Activated CD4-positive, alpha-beta memory T cell treated with anti-CD3 and anti-CD28 coated beads for 36 hours (primary cell): ENCODE measurements around the gene NFIX. TPM values are rescaled to one million over a fixed set of nuclear protein-coding genes. Genes with fewer than 3 reads are reported as not detected.

Source experiments
- CTCF ChIA-PET: fragments of 350-600 bp; sonication (Branson Sonifier 250); formaldehyde crosslinking; loops from one replicate; lab custom pipeline; 2021; ENCODE audit warnings: antibody characterized with exemption, inconsistent platforms; lab: Charles Lee
- POLR2A ChIA-PET: fragments of 350-600 bp; sonication (Branson Sonifier 250); formaldehyde crosslinking; loops from one replicate; lab custom pipeline; 2021; ENCODE audit warnings: antibody characterized with exemption; lab: Charles Lee
- DNase-seq: peaks from one replicate; pipeline ENCODE4 v3.0.0-alpha.2; 2020
- H3K27ac Mint-ChIP-seq: one replicate; pipeline ENCODE4 v1.8.0; 2021; ENCODE audit warnings: mixed read lengths
- H3K27me3 Mint-ChIP-seq: one replicate; pipeline ENCODE4 v1.8.0; 2021; ENCODE audit warnings: mixed read lengths
- H3K36me3 Mint-ChIP-seq: one replicate; pipeline ENCODE4 v1.8.0; 2021; ENCODE audit warnings: mixed read lengths
- H3K4me1 Mint-ChIP-seq: one replicate; pipeline ENCODE4 v1.8.0; 2021; ENCODE audit warnings: low read depth, mixed read lengths
- H3K4me3 Mint-ChIP-seq: one replicate; pipeline ENCODE4 v1.8.0; 2021; ENCODE audit warnings: mild to moderate bottlenecking, mixed read lengths
- H3K9me3 Mint-ChIP-seq: one replicate; pipeline ENCODE4 v1.8.0; 2021; ENCODE audit warnings: mixed read lengths
- intact Hi-C: fragments of 100-400 bp; cut with micrococcal nuclease; formaldehyde crosslinking; loops from one replicate; pipeline ENCODE4 v1.15.1; 2023
- total RNA-seq, 2 experiments: library from RNA; stranded (reverse); gene quantifications; one replicate each; pipeline ENCODE4 v1.2.3, GENCODE V29; 2021

The NFIX gene
- total RNA-seq, 2 experiments from 2014 or later = 1.6 to 2.0 TPM

- H3K27ac Mint-ChIP-seq = no peak overlapping the region
- peaks cover 6% of the 10 kb centered on the region for H3K4me1 Mint-ChIP-seq
- H3K4me3 Mint-ChIP-seq = no peak overlapping the region
- H3K36me3 Mint-ChIP-seq = no peaks in the 10 kb centered on the region
- H3K27me3 Mint-ChIP-seq = peaks cover 8% of the 10 kb centered on the region
- ChIA-PET POLR2A (no interaction called here), CTCF (interaction anchor here (0.8 to 2.5 kb wide), 3 partner anchors 8 to 69 kb away, joined by 3 to 7 read pairs (median 6); no protein-coding TSS in a partner anchor)
- H3K9me3 Mint-ChIP-seq = no peaks in the 10 kb centered on the region
- no peak for DNase-seq
- intact Hi-C loops = no loop called here
Measured at GRCh38 chr19:12992729-12993128, 2.5 kb upstream of the NFIX start.

GRCh38 chr19:12993562-12993961 lies 1.7 kb upstream of the NFIX start:
- intact Hi-C loops = no loop called here
- Mint-ChIP-seq H3K27ac (no peak overlapping the region), H3K4me3 (no peak overlapping the region), H3K9me3 (no peaks in the 10 kb centered on the region), H3K27me3 (peaks cover 9% of the 10 kb centered on the region), H3K36me3 (no peaks in the 10 kb centered on the region), H3K4me1 (peaks cover 6% of the 10 kb centered on the region)
- ChIA-PET POLR2A (no interaction called here), CTCF (interaction anchor here (1.6 to 2.5 kb wide), 3 partner anchors 9 to 68 kb away, joined by 3 to 7 read pairs (median 6); no protein-coding TSS in a partner anchor)
- DNase-seq = no peak

GRCh38 chr19:12995596-12996405 lies 526 bp downstream of the NFIX start:
- Mint-ChIP-seq H3K4me3 (peak overlapping the region; percentile 67), H3K36me3 (no peaks in the 10 kb centered on the region), H3K9me3 (no peaks in the 10 kb centered on the region), H3K27ac (no peak overlapping the region), H3K27me3 (peaks cover 9% of the 10 kb centered on the region), H3K4me1 (peaks cover 6% of the 10 kb centered on the region)
- ChIA-PET POLR2A (no interaction called here), CTCF (no interaction called here)
- intact Hi-C loops = no loop called here
- no peak for DNase-seq

- DNase-seq = no peak
- Mint-ChIP-seq H3K4me1 (peaks cover 6% of the 10 kb centered on the region), H3K4me3 (peak overlapping the region; percentile 51), H3K9me3 (no peaks in the 10 kb centered on the region), H3K27me3 (peaks cover 9% of the 10 kb centered on the region), H3K27ac (no peak overlapping the region), H3K36me3 (no peaks in the 10 kb centered on the region)
- CTCF ChIA-PET = interaction anchor here (0.7 kb wide), 1 partner anchor 31 kb away, joined by 3 read pairs; no protein-coding TSS in a partner anchor
- intact Hi-C loops = no loop called here
- POLR2A ChIA-PET = no interaction called here
Measured at GRCh38 chr19:12996406-12997094, 1.3 kb downstream of the NFIX start.

- no peak for DNase-seq
- Mint-ChIP-seq H3K36me3 (no peaks in the 10 kb centered on the region), H3K4me1 (peaks cover 6% of the 10 kb centered on the region), H3K4me3 (peak overlapping the region; percentile 51), H3K27me3 (peaks cover 9% of the 10 kb centered on the region), H3K27ac (no peak overlapping the region), H3K9me3 (no peaks in the 10 kb centered on the region)
- POLR2A ChIA-PET = no interaction called here
- CTCF ChIA-PET = interaction anchor here (0.7 kb wide), 1 partner anchor 32 kb away, joined by 3 read pairs; no protein-coding TSS in a partner anchor
- intact Hi-C loops = no loop called here
Measured at GRCh38 chr19:12997179-12997966, 2.1 kb downstream of the NFIX start.

- DNase-seq = no peak
- H3K36me3 Mint-ChIP-seq = no peaks in the 10 kb centered on the region
- no peaks in the 10 kb centered on the region for H3K9me3 Mint-ChIP-seq
- H3K4me1 Mint-ChIP-seq = peaks cover 6% of the 10 kb centered on the region
- no peak overlapping the region for H3K4me3 Mint-ChIP-seq
- ChIA-PET POLR2A (no interaction called here), CTCF (no interaction called here)
- peaks cover 11% of the 10 kb centered on the region for H3K27me3 Mint-ChIP-seq
- no peak overlapping the region for H3K27ac Mint-ChIP-seq
- intact Hi-C loops = no loop called here
Measured at GRCh38 chr19:12997967-12998940, 3.0 kb downstream of the NFIX start.

GRCh38 chr19:13001166-13001501 lies 5.9 kb downstream of the NFIX start:
- DNase-seq = no peak
- H3K4me3 Mint-ChIP-seq = no peak overlapping the region
- H3K9me3 Mint-ChIP-seq = no peaks in the 10 kb centered on the region
- no peaks in the 10 kb centered on the region for H3K36me3 Mint-ChIP-seq
- no peak overlapping the region for H3K27ac Mint-ChIP-seq
- ChIA-PET POLR2A (no interaction called here), CTCF (interaction anchor here (1.3 kb wide), 1 partner anchor 17 kb away, joined by 3 read pairs; no protein-coding TSS in a partner anchor)
- H3K27me3 Mint-ChIP-seq = peaks cover 5% of the 10 kb centered on the region
- intact Hi-C loops = no loop called here
- H3K4me1 Mint-ChIP-seq = no peaks in the 10 kb centered on the region

GRCh38 chr19:13001502-13002165 lies 6.4 kb downstream of the NFIX start:
- CTCF ChIA-PET = interaction anchor here (0.7 to 5.2 kb wide), 3 partner anchors 59 to 94 kb away, joined by 4 to 26 read pairs (median 5); no protein-coding TSS in a partner anchor
- Mint-ChIP-seq H3K9me3 (no peaks in the 10 kb centered on the region), H3K27ac (no peak overlapping the region), H3K27me3 (peaks cover 5% of the 10 kb centered on the region), H3K4me1 (no peaks in the 10 kb centered on the region), H3K36me3 (no peaks in the 10 kb centered on the region), H3K4me3 (no peak overlapping the region)
- intact Hi-C loops = no loop called here
- POLR2A ChIA-PET = no interaction called here
- no peak for DNase-seq

- H3K27ac Mint-ChIP-seq = no peak overlapping the region
- no peak overlapping the region for H3K4me3 Mint-ChIP-seq
- intact Hi-C loops = no loop called here
- ChIA-PET CTCF (interaction anchor here (0.7 to 5.2 kb wide), 3 partner anchors 58 to 93 kb away, joined by 4 to 26 read pairs (median 5); no protein-coding TSS in a partner anchor), POLR2A (no interaction called here)
- DNase-seq = no peak
- H3K27me3 Mint-ChIP-seq = peaks cover 5% of the 10 kb centered on the region
- H3K9me3 Mint-ChIP-seq = no peaks in the 10 kb centered on the region
- no peaks in the 10 kb centered on the region for H3K4me1 Mint-ChIP-seq
- H3K36me3 Mint-ChIP-seq = no peaks in the 10 kb centered on the region
Measured at GRCh38 chr19:13002166-13002898, 7.1 kb downstream of the NFIX start.

- Mint-ChIP-seq H3K27me3 (peaks cover 3% of the 10 kb centered on the region), H3K36me3 (no peaks in the 10 kb centered on the region), H3K4me3 (no peak overlapping the region), H3K27ac (no peak overlapping the region), H3K9me3 (no peaks in the 10 kb centered on the region), H3K4me1 (no peaks in the 10 kb centered on the region)
- CTCF ChIA-PET = interaction anchor here (5.2 kb wide), 1 partner anchor 57 kb away, joined by 26 read pairs; no protein-coding TSS in a partner anchor
- POLR2A ChIA-PET = no interaction called here
- intact Hi-C loops = no loop called here
- no peak for DNase-seq
Measured at GRCh38 chr19:13003081-13003480, 7.8 kb downstream of the NFIX start.
